ENCODE data around the gene BEAN1. TPM values are rescaled to one million over a fixed set of nuclear protein-coding genes. Genes with fewer than 3 reads are reported as not detected.

BEAN1 gene
- total RNA-seq, 2 donors from 2014 or later: not detected

- DNase-seq (ENCODE audit: low spot score in 2 of 2): no peak
- H3K27ac Mint-ChIP-seq: no peak overlapping the region
- H3K36me3 Mint-ChIP-seq: no peaks in the 10 kb centered on the region
- no peaks in the 10 kb centered on the region for H3K9me3 Mint-ChIP-seq
- no peak for ATAC-seq
These were observed 43.0 kb downstream of the BEAN1 start for GRCh38 chr16:66469947-66470546.

- ATAC-seq (no peak), DNase-seq (ENCODE audit: low spot score in 2 of 2) (no peak)
- Mint-ChIP-seq H3K27ac (no peak overlapping the region), H3K9me3 (no peaks in the 10 kb centered on the region), H3K36me3 (no peaks in the 10 kb centered on the region)
These were observed 43.5 kb downstream of the BEAN1 start for GRCh38 chr16:66470556-66470955.

- ATAC-seq (no peak), DNase-seq (ENCODE audit: low spot score in 2 of 2) (no peak)
- Mint-ChIP-seq H3K36me3 (no peaks in the 10 kb centered on the region), H3K9me3 (no peaks in the 10 kb centered on the region), H3K27ac (no peak overlapping the region)
These were observed 44.2 kb downstream of the BEAN1 start for GRCh38 chr16:66471264-66471663.

GRCh38 chr16:66471716-66472393, 44.8 kb downstream of the BEAN1 start:
- DNase-seq (ENCODE audit: low spot score in 2 of 2): no peak
- Mint-ChIP-seq H3K36me3 (no peaks in the 10 kb centered on the region), H3K27ac (no peak overlapping the region), H3K9me3 (no peaks in the 10 kb centered on the region)
- no peak for ATAC-seq

GRCh38 chr16:66473051-66473571, 46.0 kb downstream of the BEAN1 start:
- ATAC-seq (no peak), DNase-seq (ENCODE audit: low spot score in 2 of 2) (no peak)
- Mint-ChIP-seq H3K9me3 (no peaks in the 10 kb centered on the region), H3K27ac (no peak overlapping the region), H3K36me3 (no peaks in the 10 kb centered on the region)

GRCh38 chr16:66473654-66474519, 46.8 kb downstream of the BEAN1 start:
- no peaks in the 10 kb centered on the region for H3K36me3 Mint-ChIP-seq
- peak overlapping the region in 1 of 2 donors; percentile 12 for H3K27ac Mint-ChIP-seq
- no peaks in the 10 kb centered on the region for H3K9me3 Mint-ChIP-seq
- no peak for DNase-seq (ENCODE audit: low spot score in 2 of 2)
- no peak for ATAC-seq

GRCh38 chr16:66474750-66475199, 47.7 kb downstream of the BEAN1 start:
- H3K36me3 Mint-ChIP-seq: no peaks in the 10 kb centered on the region
- ATAC-seq: peak; percentile 88 to 93
- no peaks in the 10 kb centered on the region for H3K9me3 Mint-ChIP-seq
- DNase-seq (ENCODE audit: low spot score in 2 of 2): peak in 1 of 2 donors; percentile 53
- peak overlapping the region; percentile 12 to 57 for H3K27ac Mint-ChIP-seq

GRCh38 chr16:66475232-66475631, 48.1 kb downstream of the BEAN1 start:
- DNase-seq (ENCODE audit: low spot score in 2 of 2): no peak
- Mint-ChIP-seq H3K36me3 (no peaks in the 10 kb centered on the region), H3K9me3 (no peaks in the 10 kb centered on the region), H3K27ac (peak overlapping the region; percentile 12 to 25)
- no peak for ATAC-seq

GRCh38 chr16:66476328-66477027, 49.4 kb downstream of the BEAN1 start:
- no peaks in the 10 kb centered on the region for H3K36me3 Mint-ChIP-seq
- no peaks in the 10 kb centered on the region for H3K9me3 Mint-ChIP-seq
- peak in 1 of 2 donors; percentile 36 for ATAC-seq
- peak overlapping the region; percentile 9 to 70 for H3K27ac Mint-ChIP-seq
- peak in 1 of 2 donors; percentile 67 for DNase-seq (ENCODE audit: low spot score in 2 of 2)

- H3K9me3 Mint-ChIP-seq: no peaks in the 10 kb centered on the region
- H3K36me3 Mint-ChIP-seq: no peaks in the 10 kb centered on the region
- ATAC-seq: no peak
- no peak for DNase-seq (ENCODE audit: low spot score in 2 of 2)
- H3K27ac Mint-ChIP-seq: peak overlapping the region; percentile 9 to 70
These were observed 50.0 kb downstream of the BEAN1 start for GRCh38 chr16:66477028-66477515.

GRCh38 chr16:66478733-66479511, 51.8 kb downstream of the BEAN1 start:
- no peaks in the 10 kb centered on the region for H3K9me3 Mint-ChIP-seq
- DNase-seq (ENCODE audit: low spot score in 2 of 2) (peak; percentile 75 to 80), ATAC-seq (peak; percentile 79 to 82)
- peak overlapping the region in 1 of 2 donors; percentile 68 for H3K27ac Mint-ChIP-seq
- H3K36me3 Mint-ChIP-seq: no peaks in the 10 kb centered on the region

- Mint-ChIP-seq H3K9me3 (no peaks in the 10 kb centered on the region), H3K36me3 (no peaks in the 10 kb centered on the region), H3K27ac (peak overlapping the region in 1 of 2 donors; percentile 12)
- DNase-seq (ENCODE audit: low spot score in 2 of 2) (no peak), ATAC-seq (no peak)
These were observed 52.7 kb downstream of the BEAN1 start for GRCh38 chr16:66479661-66480264.

- DNase-seq (ENCODE audit: low spot score in 2 of 2): no peak
- no peak for ATAC-seq
- no peaks in the 10 kb centered on the region for H3K9me3 Mint-ChIP-seq
- peak overlapping the region in 1 of 2 donors; percentile 12 for H3K27ac Mint-ChIP-seq
- H3K36me3 Mint-ChIP-seq: no peaks in the 10 kb centered on the region
These were observed 53.4 kb downstream of the BEAN1 start for GRCh38 chr16:66480265-66481080.

- Mint-ChIP-seq H3K9me3 (no peaks in the 10 kb centered on the region), H3K36me3 (no peaks in the 10 kb centered on the region), H3K27ac (no peak overlapping the region)
- no peak for ATAC-seq
- no peak for DNase-seq (ENCODE audit: low spot score in 2 of 2)
These were observed 54.2 kb downstream of the BEAN1 start for GRCh38 chr16:66481081-66481942.

Measured in activated naive CD4-positive, alpha-beta T cell treated with anti-CD3 and anti-CD28 coated beads, Interleukin-2, amount 50 U/mL, for 72 hours (primary cell).